Stimulated activated CD4-positive, alpha-beta T cell treated with anti-CD3 and anti-CD28 coated beads, Interleukin-12 subunit alpha, Interleukin-12 subunit beta, amount 100 ng/mL, for 48 hours (primary cell): ENCODE measurements around the gene ZNF598.

Experiments
- DNase-seq, 3 donors: peaks; one replicate each; pipeline ENCODE4 v3.0.0-alpha.2; 2020; ENCODE audit warnings: low read depth in 2 of 3, low spot score in 1 of 3

Gene ZNF598

GRCh38 chr16:2009791-2010510 lies at the start of gene ZNF598:
TSS of gene ZNF598 (minus strand) at chr16:2009821.
- peak; percentile 53 to 79 (median 55) for DNase-seq

- no peak for DNase-seq
Observed at GRCh38 chr16:2058872-2059271, 49.3 kb upstream of the ZNF598 start.

GRCh38 chr16:2058420-2058819 lies 48.8 kb upstream of the ZNF598 start:
- no peak for DNase-seq

GRCh38 chr16:2057438-2057837 lies 47.8 kb upstream of the ZNF598 start:
- DNase-seq: no peak

GRCh38 chr16:2056681-2057407 lies 47.2 kb upstream of the ZNF598 start:
- no peak for DNase-seq

GRCh38 chr16:2056077-2056476 lies 46.5 kb upstream of the ZNF598 start:
- no peak for DNase-seq

- no peak for DNase-seq
Observed at GRCh38 chr16:2054543-2055245, 45.1 kb upstream of the ZNF598 start.

- no peak for DNase-seq
Observed at GRCh38 chr16:2053897-2054296, 44.3 kb upstream of the ZNF598 start.

GRCh38 chr16:2053211-2053610 lies 43.6 kb upstream of the ZNF598 start:
- DNase-seq: no peak

- no peak for DNase-seq
Observed at GRCh38 chr16:2048116-2048543, 38.5 kb upstream of the ZNF598 start.

GRCh38 chr16:2047330-2048115 lies 37.9 kb upstream of the ZNF598 start, which contains the start of the genes NTHL1 and TSC2:
TSS of gene NTHL1 (minus strand) at chr16:2047834. CDS start at chr16:2047823, 11 bp downstream.
TSS of gene TSC2 (plus strand) at chr16:2047985. CDS start at chr16:2048616, 631 bp downstream.
- peak; percentile 91 for DNase-seq

- no peak for DNase-seq
Observed at GRCh38 chr16:2046893-2047329, 37.3 kb upstream of the ZNF598 start.

GRCh38 chr16:2045965-2046892 lies 36.6 kb upstream of the ZNF598 start:
- no peak for DNase-seq

- DNase-seq: no peak
Observed at GRCh38 chr16:2044541-2044940, 34.9 kb upstream of the ZNF598 start.

- no peak for DNase-seq
Observed at GRCh38 chr16:2043667-2044451, 34.2 kb upstream of the ZNF598 start.

GRCh38 chr16:2042986-2043666 lies 33.5 kb upstream of the ZNF598 start:
- no peak for DNase-seq

- no peak for DNase-seq
Observed at GRCh38 chr16:2042171-2042985, 32.8 kb upstream of the ZNF598 start.
